Umbilical cord (tissue), 2 donors: ENCODE results near the gene LRP1B. TPM values are rescaled to one million over a fixed set of nuclear protein-coding genes. Genes with fewer than 3 reads are reported as not detected.
"Not testable (repeated sequence)": the region's sequence is repeated elsewhere in the genome, so short reads cannot be mapped to it uniquely, and the experiment has no call there.

ENCODE experiments used
- DNase-seq: peaks from one replicate; pipeline ENCODE4 v3.0.0-alpha.2; 2015; ENCODE audit warnings: low spot score
- total RNA-seq: library from RNA; depleted of rRNA; stranded (reverse); fragments of >200 nt; gene quantifications from one replicate; pipeline ENCODE4 v1.2.3, GENCODE V29; 2014; ENCODE audit warnings: low replicate concordance; ENCODE audit not compliant: insufficient read depth

Gene LRP1B
- total RNA-seq, 1 donor from 2014 or later = 0.96 TPM

- no peak for DNase-seq
Observed at GRCh38 chr2:141889788-141890187, 241.0 kb downstream of the LRP1B start.

GRCh38 chr2:141888987-141889555 is 241.7 kb downstream of the LRP1B start:
- DNase-seq = no peak

GRCh38 chr2:141887363-141887762 is 243.5 kb downstream of the LRP1B start:
- DNase-seq = no peak

- DNase-seq = no peak
Observed at GRCh38 chr2:141878016-141878415, 252.8 kb downstream of the LRP1B start.

- DNase-seq = no peak
Observed at GRCh38 chr2:141871913-141872634, 258.7 kb downstream of the LRP1B start.

- DNase-seq = no peak
Observed at GRCh38 chr2:141869572-141869971, 261.2 kb downstream of the LRP1B start.

GRCh38 chr2:141863964-141864363 is 266.9 kb downstream of the LRP1B start:
- DNase-seq = no peak

GRCh38 chr2:141856215-141856919 is 274.4 kb downstream of the LRP1B start:
- peak; percentile 37 for DNase-seq

GRCh38 chr2:141848191-141848590 is 282.6 kb downstream of the LRP1B start:
- DNase-seq = no peak

GRCh38 chr2:141844231-141844630 is 286.6 kb downstream of the LRP1B start:
- no peak for DNase-seq

GRCh38 chr2:141835103-141835502 is 295.7 kb downstream of the LRP1B start:
- DNase-seq = no peak

GRCh38 chr2:141828761-141829160 is 302.1 kb downstream of the LRP1B start:
- no peak for DNase-seq

- no peak for DNase-seq
Observed at GRCh38 chr2:141824790-141825189, 306.0 kb downstream of the LRP1B start.

GRCh38 chr2:141820893-141821292 is 309.9 kb downstream of the LRP1B start:
- DNase-seq = no peak

GRCh38 chr2:141815320-141815719 is 315.5 kb downstream of the LRP1B start:
- DNase-seq = not testable (repeated sequence)

- DNase-seq = no peak
Observed at GRCh38 chr2:141814150-141814549, 316.7 kb downstream of the LRP1B start.

GRCh38 chr2:141810148-141810547 is 320.7 kb downstream of the LRP1B start:
- no peak for DNase-seq

GRCh38 chr2:141806090-141806489 is 324.7 kb downstream of the LRP1B start:
- no peak for DNase-seq

GRCh38 chr2:141805302-141805701 is 325.5 kb downstream of the LRP1B start:
- no peak for DNase-seq

- DNase-seq = no peak
Observed at GRCh38 chr2:141796449-141796848, 334.4 kb downstream of the LRP1B start.

- no peak for DNase-seq
Observed at GRCh38 chr2:141791521-141791920, 339.3 kb downstream of the LRP1B start.

GRCh38 chr2:141782574-141782973 is 348.2 kb downstream of the LRP1B start:
- no peak for DNase-seq

GRCh38 chr2:141778315-141778835 is 352.4 kb downstream of the LRP1B start:
- peak; percentile 60 for DNase-seq
